Nephron (organoid): ENCODE results near the gene FAM124B.

ENCODE experiments used
- H3K27ac Mint-ChIP-seq, 3 experiments: 2 replicates each; pipeline ENCODE4 v1.8.0; 2020; ENCODE audit warnings: mixed read lengths in 3 of 3, mild to moderate bottlenecking in 2 of 3, moderate library complexity in 1 of 3
- H3K27me3 Mint-ChIP-seq: 2 replicates; pipeline ENCODE4 v1.8.0; 2021; ENCODE audit warnings: low read depth, mild to moderate bottlenecking, moderate library complexity, mixed read lengths
- H3K36me3 Mint-ChIP-seq: 2 replicates; pipeline ENCODE4 v1.8.0; 2020; ENCODE audit warnings: low read depth, mixed read lengths
- H3K4me1 Mint-ChIP-seq: 2 replicates; pipeline ENCODE4 v1.8.0; 2020; ENCODE audit warnings: mixed read lengths
- H3K4me3 Mint-ChIP-seq, 3 experiments: 2 replicates each; pipeline ENCODE4 v1.8.0; 2020; ENCODE audit warnings: mild to moderate bottlenecking in 3 of 3, mixed read lengths in 3 of 3, moderate library complexity in 2 of 3
- H3K9me3 Mint-ChIP-seq: 2 replicates; pipeline ENCODE4 v1.8.0; 2020; ENCODE audit warnings: mixed read lengths
- TF ChIP-seq, protein P1 (sequence below), 3 experiments: fragments of 200-600 bp; sonication (generic); IDR thresholded peaks; one replicate each; pipeline ENCODE4 v1.5.0; 2021; ENCODE audit warnings: antibody characterized with exemption in 3 of 3; ENCODE audit not compliant: unreplicated experiment in 3 of 3

The FAM124B gene

DNA sequence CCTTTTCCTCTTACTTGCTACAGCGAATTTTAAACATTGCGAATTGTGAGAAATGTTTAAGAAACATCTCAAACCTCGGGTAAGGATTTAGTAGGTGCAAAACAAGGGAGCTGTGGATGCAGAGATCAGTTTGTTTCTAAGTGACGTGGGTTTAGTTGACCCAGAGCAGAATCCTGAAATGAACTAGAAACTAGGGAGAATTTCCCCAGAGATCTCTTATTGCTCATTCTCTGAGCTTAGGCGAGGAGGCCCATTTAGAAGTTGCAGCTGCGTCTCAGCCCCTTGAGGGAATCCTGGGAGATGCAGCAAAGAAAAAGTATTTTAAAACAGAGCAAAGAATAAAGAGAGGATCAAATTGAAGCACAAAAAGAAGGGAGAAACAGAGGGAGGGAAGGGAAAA, 29.3 kb downstream of the FAM124B start:
- no peak overlapping the region for H3K4me3 Mint-ChIP-seq
- H3K27ac Mint-ChIP-seq, result no peak overlapping the region
- H3K27me3 Mint-ChIP-seq, result peaks cover 10% of the 10 kb centered on the region
- TF ChIP-seq, protein P1, sequence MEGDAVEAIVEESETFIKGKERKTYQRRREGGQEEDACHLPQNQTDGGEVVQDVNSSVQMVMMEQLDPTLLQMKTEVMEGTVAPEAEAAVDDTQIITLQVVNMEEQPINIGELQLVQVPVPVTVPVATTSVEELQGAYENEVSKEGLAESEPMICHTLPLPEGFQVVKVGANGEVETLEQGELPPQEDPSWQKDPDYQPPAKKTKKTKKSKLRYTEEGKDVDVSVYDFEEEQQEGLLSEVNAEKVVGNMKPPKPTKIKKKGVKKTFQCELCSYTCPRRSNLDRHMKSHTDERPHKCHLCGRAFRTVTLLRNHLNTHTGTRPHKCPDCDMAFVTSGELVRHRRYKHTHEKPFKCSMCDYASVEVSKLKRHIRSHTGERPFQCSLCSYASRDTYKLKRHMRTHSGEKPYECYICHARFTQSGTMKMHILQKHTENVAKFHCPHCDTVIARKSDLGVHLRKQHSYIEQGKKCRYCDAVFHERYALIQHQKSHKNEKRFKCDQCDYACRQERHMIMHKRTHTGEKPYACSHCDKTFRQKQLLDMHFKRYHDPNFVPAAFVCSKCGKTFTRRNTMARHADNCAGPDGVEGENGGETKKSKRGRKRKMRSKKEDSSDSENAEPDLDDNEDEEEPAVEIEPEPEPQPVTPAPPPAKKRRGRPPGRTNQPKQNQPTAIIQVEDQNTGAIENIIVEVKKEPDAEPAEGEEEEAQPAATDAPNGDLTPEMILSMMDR (IDR thresholded peaks at IDR 0.05; ENCODE audit: unreplicated experiment in 3 of 3), result no peak
- H3K36me3 Mint-ChIP-seq, result no peaks in the 10 kb centered on the region
- H3K4me1 Mint-ChIP-seq, result no peaks in the 10 kb centered on the region
- H3K9me3 Mint-ChIP-seq, result peaks cover 2% of the 10 kb centered on the region

DNA sequence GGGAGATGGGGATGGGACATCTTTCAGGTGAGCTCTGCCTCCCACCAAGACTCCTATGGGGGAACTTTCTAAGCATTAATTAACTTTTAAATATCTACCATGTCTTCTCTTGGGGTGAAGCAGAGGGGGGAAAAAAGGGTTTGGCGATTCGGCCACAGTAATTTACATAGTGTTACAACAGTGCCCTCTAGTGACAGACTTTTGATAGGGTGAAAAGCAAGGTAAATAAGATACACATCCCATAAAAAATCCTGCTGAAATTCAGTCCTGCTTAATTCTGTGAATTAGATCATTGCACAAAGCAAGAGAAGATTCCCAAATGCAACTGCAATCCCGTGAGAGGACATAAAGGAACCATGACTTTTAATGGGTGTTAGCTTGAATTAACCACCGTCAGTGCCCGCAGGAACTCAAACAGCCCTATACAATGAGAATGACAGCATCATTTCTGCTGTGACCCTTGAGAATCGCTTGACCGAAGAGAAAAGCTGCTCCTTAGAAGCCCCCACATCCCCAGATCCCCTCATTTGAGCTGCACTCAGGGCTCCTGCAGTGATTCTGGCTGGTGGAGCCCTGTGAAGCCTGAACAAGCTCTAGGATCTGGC, 32.8 kb downstream of the FAM124B start:
- TF ChIP-seq, protein P1 (IDR thresholded peaks at IDR 0.05; ENCODE audit: unreplicated experiment in 3 of 3), result peak; percentile 46 to 66 (median 55)
- no peak overlapping the region for H3K27ac Mint-ChIP-seq
- peaks cover 13% of the 10 kb centered on the region for H3K27me3 Mint-ChIP-seq
- H3K36me3 Mint-ChIP-seq, result no peaks in the 10 kb centered on the region
- no peak overlapping the region for H3K4me3 Mint-ChIP-seq
- peaks cover 14% of the 10 kb centered on the region for H3K4me1 Mint-ChIP-seq
- H3K9me3 Mint-ChIP-seq, result peaks cover 6% of the 10 kb centered on the region

DNA sequence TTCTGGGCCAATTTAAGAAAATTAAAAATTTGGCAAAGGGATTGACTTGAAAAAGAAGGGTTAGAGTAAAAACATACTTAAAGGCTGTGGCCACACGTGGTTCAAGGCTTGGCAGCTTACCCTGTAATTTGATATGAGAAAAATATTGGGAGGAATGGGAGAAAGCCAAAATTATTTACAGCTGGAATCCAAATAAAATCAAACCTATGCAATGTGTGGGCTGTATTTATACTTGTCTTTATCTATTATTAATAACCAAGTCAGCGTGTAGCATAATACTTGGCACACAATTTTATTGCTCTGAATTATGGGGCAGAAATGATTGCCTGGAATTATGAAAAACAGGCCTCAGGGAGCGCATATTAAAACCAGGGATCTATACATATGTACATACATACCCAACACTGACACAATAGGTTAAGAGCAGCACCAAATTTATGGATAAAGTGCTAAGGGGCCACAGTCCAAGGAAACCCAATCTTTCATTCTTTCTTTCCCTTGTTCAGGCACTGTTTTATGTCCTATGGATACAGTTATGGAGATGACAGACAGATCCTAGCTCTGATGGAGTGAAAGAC, 35.6 kb downstream of the FAM124B start:
- TF ChIP-seq, protein P1 (IDR thresholded peaks at IDR 0.05; ENCODE audit: unreplicated experiment in 3 of 3), result no peak
- Mint-ChIP-seq H3K27ac (peak overlapping the region; percentile 65 to 84 (median 68)), H3K4me1 (peaks cover 14% of the 10 kb centered on the region), H3K36me3 (no peaks in the 10 kb centered on the region), H3K9me3 (peaks cover 6% of the 10 kb centered on the region), H3K4me3 (no peak overlapping the region), H3K27me3 (peaks cover 18% of the 10 kb centered on the region)

DNA sequence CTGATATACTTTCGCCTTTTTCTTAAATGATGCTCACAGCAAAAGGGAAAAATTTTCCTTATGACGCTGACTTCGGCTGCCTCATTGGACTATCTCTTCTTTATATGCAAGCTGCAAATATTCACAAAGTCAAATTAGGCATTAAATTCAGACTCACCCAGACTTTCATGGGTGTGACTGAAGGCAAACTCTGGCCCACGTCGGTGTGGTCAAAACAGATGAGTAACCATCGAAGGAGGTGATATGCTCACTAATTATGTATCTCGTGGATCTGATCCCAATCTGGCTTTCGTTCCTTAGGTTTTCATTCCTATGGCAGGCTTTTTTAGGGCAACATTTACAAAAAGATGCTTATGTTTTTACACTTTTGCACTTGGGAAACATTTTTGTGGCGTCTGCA, 36.6 kb downstream of the FAM124B start:
- TF ChIP-seq, protein P1 (IDR thresholded peaks at IDR 0.05; ENCODE audit: unreplicated experiment in 3 of 3), result no peak
- H3K4me3 Mint-ChIP-seq, result no peak overlapping the region
- H3K27me3 Mint-ChIP-seq, result peaks cover 13% of the 10 kb centered on the region
- peaks cover 6% of the 10 kb centered on the region for H3K9me3 Mint-ChIP-seq
- H3K27ac Mint-ChIP-seq, result no peak overlapping the region
- no peaks in the 10 kb centered on the region for H3K36me3 Mint-ChIP-seq
- peaks cover 14% of the 10 kb centered on the region for H3K4me1 Mint-ChIP-seq

DNA sequence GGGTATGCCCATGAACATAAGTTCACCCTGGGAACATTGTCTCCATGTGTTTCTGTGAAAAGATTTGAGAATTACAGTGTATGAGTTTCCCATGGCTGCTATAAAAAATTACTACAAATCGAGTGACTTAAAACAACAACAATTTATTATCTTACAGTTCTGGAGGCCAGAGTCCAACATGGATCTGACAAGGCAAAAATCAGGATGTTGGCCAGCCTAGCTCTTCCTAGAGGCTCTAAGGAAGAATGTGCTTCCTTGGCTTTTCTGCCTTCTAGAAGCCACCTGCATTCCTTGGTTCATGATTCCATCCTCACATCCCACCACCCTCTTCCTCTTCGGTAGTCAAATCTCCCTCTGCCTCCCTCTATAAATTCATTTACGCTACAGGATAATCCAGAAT, 38.6 kb downstream of the FAM124B start:
- Mint-ChIP-seq H3K27me3 (peaks cover 8% of the 10 kb centered on the region), H3K27ac (no peak overlapping the region), H3K4me3 (no peak overlapping the region), H3K36me3 (no peaks in the 10 kb centered on the region), H3K9me3 (peaks cover 5% of the 10 kb centered on the region), H3K4me1 (peaks cover 14% of the 10 kb centered on the region)
- TF ChIP-seq, protein P1 (IDR thresholded peaks at IDR 0.05; ENCODE audit: unreplicated experiment in 3 of 3), result no peak

DNA sequence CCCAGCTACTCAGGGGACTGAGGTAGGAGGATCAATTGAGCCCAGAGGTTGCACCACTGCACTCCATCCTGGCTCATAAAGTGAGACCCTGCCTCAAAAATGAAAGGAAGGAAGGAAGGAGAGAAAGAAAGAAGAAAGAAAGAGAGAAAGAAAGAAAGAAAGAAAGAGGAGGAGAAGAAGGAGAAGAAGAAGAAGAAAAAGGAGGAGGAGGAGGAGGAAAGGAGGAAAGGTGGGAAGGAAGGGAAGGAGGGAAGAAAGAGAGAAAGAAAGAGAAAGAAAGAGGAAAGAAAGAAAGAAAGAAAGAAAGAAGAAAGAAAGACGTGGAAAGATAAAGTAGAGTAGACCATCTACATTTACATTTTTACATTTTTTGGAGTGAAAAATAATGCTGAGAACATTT, 39.8 kb downstream of the FAM124B start:
- TF ChIP-seq, protein P1 (IDR thresholded peaks at IDR 0.05; ENCODE audit: unreplicated experiment in 3 of 3), result no peak
- peaks cover 14% of the 10 kb centered on the region for H3K4me1 Mint-ChIP-seq
- H3K36me3 Mint-ChIP-seq, result no peaks in the 10 kb centered on the region
- peaks cover 8% of the 10 kb centered on the region for H3K27me3 Mint-ChIP-seq
- no peak overlapping the region for H3K27ac Mint-ChIP-seq
- H3K9me3 Mint-ChIP-seq, result peaks cover 4% of the 10 kb centered on the region
- H3K4me3 Mint-ChIP-seq, result no peak overlapping the region
